ENCODE results near the gene NAV2. TPM values are rescaled to one million over a fixed set of nuclear protein-coding genes. Genes with fewer than 3 reads are reported as not detected.

NAV2 gene
- total RNA-seq, 1 experiment from 2014 or later: 139 TPM

GRCh38 chr11:19687392-19687791, 25.2 kb upstream of the NAV2 start:
- CTCF ChIA-PET: interaction anchor here (0.8 kb wide), 1 partner anchor 56 kb away, joined by 3 read pairs; no protein-coding TSS in a partner anchor

DNA sequence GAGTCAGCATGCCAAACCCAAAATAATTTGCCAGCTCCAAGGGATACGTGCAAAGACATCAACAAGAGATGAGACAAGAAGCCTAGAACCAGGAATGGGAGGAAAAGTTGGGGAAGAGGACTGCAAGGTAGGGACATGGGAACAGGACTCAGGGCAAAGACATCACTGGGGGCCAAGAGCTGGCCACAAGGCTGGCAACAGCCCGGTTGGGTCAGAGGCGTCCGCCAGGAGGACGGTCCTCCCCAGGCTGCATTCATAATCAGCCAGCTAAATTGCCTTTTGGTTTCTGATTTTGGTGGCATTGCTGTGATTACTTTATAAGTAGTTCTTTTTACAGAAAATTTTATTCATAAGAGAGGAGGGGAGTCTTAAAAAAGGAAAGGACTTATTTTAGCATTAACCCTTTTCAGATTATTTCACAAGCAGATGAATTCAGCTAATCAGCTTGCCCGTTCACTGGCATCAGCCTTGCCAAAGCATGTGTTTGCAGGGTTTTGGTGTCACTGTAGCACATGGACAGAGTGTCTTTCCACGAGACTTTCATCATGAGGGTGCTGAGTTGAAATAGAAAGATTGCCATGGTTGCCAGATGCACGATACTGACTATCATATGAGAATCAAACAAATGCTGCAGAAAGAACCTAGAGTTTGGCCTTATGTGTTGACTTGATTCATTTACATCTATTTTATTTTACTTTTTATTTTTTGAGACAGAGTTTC, 23.2 kb upstream of the NAV2 start:
- POLR2A ChIA-PET: no interaction called here
- Mint-ChIP-seq H3K4me3 (ENCODE audit: unreplicated experiment) (no peak overlapping the region), H3K4me1 (ENCODE audit: insufficient read depth, unreplicated experiment) (peaks cover 10% of the 10 kb centered on the region), H3K27me3 (ENCODE audit: insufficient read depth, unreplicated experiment) (no peaks in the 10 kb centered on the region), H3K9me3 (ENCODE audit: unreplicated experiment) (no peaks in the 10 kb centered on the region), H3K27ac (ENCODE audit: low read depth, unreplicated experiment) (no peak overlapping the region), H3K36me3 (ENCODE audit: insufficient read depth, unreplicated experiment) (no peaks in the 10 kb centered on the region)
- CTCF ChIA-PET: interaction anchor here (0.8 to 1.2 kb wide), 3 partner anchors 9 to 54 kb away, joined by 3 read pairs; no protein-coding TSS in a partner anchor
- intact Hi-C loops (cut with micrococcal nuclease): loop anchor here (10.0 kb wide), 1 partner anchor 255 kb away; no protein-coding TSS in a partner anchor
- no peak for DNase-seq (ENCODE audit: unreplicated experiment)
- TF ChIP-seq CTCF (IDR thresholded peaks at IDR 0.05; ENCODE audit: unreplicated experiment): no peak
- BruUV-seq (replicated peaks): no TSS peak

More at GRCh38 chr11:19687392-19687791, 25.2 kb upstream of the NAV2 start:
- POLR2A ChIA-PET: no interaction called here
- Mint-ChIP-seq H3K4me1 (ENCODE audit: insufficient read depth, unreplicated experiment) (peaks cover 19% of the 10 kb centered on the region), H3K36me3 (ENCODE audit: insufficient read depth, unreplicated experiment) (no peaks in the 10 kb centered on the region), H3K9me3 (ENCODE audit: unreplicated experiment) (no peaks in the 10 kb centered on the region), H3K27me3 (ENCODE audit: insufficient read depth, unreplicated experiment) (no peaks in the 10 kb centered on the region), H3K4me3 (ENCODE audit: unreplicated experiment) (no peak overlapping the region), H3K27ac (ENCODE audit: low read depth, unreplicated experiment) (no peak overlapping the region)
- intact Hi-C loops (cut with micrococcal nuclease): loop anchor here (10.0 kb wide), 1 partner anchor 253 kb away; no protein-coding TSS in a partner anchor
- no peak for DNase-seq (ENCODE audit: unreplicated experiment)
- TF ChIP-seq CTCF (IDR thresholded peaks at IDR 0.05; ENCODE audit: unreplicated experiment): no peak
- no TSS peak for BruUV-seq (replicated peaks)

GRCh38 chr11:19690885-19691284, 21.8 kb upstream of the NAV2 start:
- no peak overlapping the region for H3K27ac Mint-ChIP-seq (ENCODE audit: low read depth, unreplicated experiment)
- no peak for TF ChIP-seq CTCF (IDR thresholded peaks at IDR 0.05; ENCODE audit: unreplicated experiment)
- H3K27me3 Mint-ChIP-seq (ENCODE audit: insufficient read depth, unreplicated experiment): no peaks in the 10 kb centered on the region
- ChIA-PET POLR2A (no interaction called here), CTCF (interaction anchor here (0.9 to 1.0 kb wide), 2 partner anchors 30 to 212 kb away, joined by 3 read pairs; no protein-coding TSS in a partner anchor)
- peaks cover 13% of the 10 kb centered on the region for H3K4me1 Mint-ChIP-seq (ENCODE audit: insufficient read depth, unreplicated experiment)
- DNase-seq (ENCODE audit: unreplicated experiment): no peak
- no TSS peak for BruUV-seq (replicated peaks)
- no peaks in the 10 kb centered on the region for H3K36me3 Mint-ChIP-seq (ENCODE audit: insufficient read depth, unreplicated experiment)
- no peaks in the 10 kb centered on the region for H3K9me3 Mint-ChIP-seq (ENCODE audit: unreplicated experiment)
- intact Hi-C loops (cut with micrococcal nuclease): no loop called here
- no peak overlapping the region for H3K4me3 Mint-ChIP-seq (ENCODE audit: unreplicated experiment)

- no TSS peak for BruUV-seq (replicated peaks)
- intact Hi-C loops (cut with micrococcal nuclease): no loop called here
- CTCF ChIA-PET: interaction anchor here (1.0 kb wide), 1 partner anchor 29 kb away, joined by 3 read pairs; no protein-coding TSS in a partner anchor
Measured at GRCh38 chr11:19691815-19692500, 20.7 kb upstream of the NAV2 start.

More at GRCh38 chr11:19691815-19692500, 20.7 kb upstream of the NAV2 start:
- H3K9me3 Mint-ChIP-seq (ENCODE audit: unreplicated experiment): no peaks in the 10 kb centered on the region
- H3K4me3 Mint-ChIP-seq (ENCODE audit: unreplicated experiment): no peak overlapping the region
- H3K4me1 Mint-ChIP-seq (ENCODE audit: insufficient read depth, unreplicated experiment): peaks cover 21% of the 10 kb centered on the region
- H3K27me3 Mint-ChIP-seq (ENCODE audit: insufficient read depth, unreplicated experiment): no peaks in the 10 kb centered on the region
- no peaks in the 10 kb centered on the region for H3K36me3 Mint-ChIP-seq (ENCODE audit: insufficient read depth, unreplicated experiment)
- no peak for TF ChIP-seq CTCF (IDR thresholded peaks at IDR 0.05; ENCODE audit: unreplicated experiment)
- no peak for DNase-seq (ENCODE audit: unreplicated experiment)
- POLR2A ChIA-PET: no interaction called here
- no peak overlapping the region for H3K27ac Mint-ChIP-seq (ENCODE audit: low read depth, unreplicated experiment)
